ELF-1 (cell line): ENCODE measurements around the gene PNPLA1.
"Not testable (repeated sequence)": the region's sequence is repeated elsewhere in the genome, so short reads cannot be mapped to it uniquely, and the experiment has no call there.

Experiments used
- DNase-seq: peaks from one replicate; pipeline ENCODE4 v3.0.0-alpha.2; 2016; ENCODE audit warnings: low read depth, low spot score

PNPLA1 gene

DNA sequence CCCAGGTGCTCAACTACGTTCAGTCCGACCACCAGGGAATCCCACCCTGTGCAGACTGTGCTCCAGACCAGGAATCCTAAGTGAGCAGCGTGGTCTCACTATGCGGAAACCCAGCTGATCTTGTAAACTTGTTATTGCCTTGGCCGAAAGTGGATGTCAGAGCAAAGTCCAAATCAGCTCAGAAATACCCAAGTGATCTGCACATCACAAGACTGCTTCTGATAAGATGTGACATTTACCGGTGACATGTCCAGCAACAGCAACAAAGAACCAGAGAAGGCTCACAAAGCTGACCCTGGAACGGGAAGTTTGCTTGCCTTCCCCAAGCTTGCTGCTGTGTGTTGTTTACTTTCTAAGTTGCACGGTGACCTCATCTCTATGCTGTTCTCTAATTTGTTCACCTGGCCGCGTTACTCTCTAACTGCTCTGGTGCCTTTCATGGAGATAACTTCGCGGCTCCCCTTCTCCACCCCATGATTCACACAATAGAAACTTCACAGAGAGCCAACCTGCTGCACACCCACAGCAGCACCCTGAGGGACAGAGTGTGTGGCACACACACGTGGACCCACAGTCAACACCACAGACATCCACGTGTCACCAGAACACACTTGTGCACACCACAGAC, 65.1 kb downstream of the PNPLA1 start:
- no peak for DNase-seq

DNA sequence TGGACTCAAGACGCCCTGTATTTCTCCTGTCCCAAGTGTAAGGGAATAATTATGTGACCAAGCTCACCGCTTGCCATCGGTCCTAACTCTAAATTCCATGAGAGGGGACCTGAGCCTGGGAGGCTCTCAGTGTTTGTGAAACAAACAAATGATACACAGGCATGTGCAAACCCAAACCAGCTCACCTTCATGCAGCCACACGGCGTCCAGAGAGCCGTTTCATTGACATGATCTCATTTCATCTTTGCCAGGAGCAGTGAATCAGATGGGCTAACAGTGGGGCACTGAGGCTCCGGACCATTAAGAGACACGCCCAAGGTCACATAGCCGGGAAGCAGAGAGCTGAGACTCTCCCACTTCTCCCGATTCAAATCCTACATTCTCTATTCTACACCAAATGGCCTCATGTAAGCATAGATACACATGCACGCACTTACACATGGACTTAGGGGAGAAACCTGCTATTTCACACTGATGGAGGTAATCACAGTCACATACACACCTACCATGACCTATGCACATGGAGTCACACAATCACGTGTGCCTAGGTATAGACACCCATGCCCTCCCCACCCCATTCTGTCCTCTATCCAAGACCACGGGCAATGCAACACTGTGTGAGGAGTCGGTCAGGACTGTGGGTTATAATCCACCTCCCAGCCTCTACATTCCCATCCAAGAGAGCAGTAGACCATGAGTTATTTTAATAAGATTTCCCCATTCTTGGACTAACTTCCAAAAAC, 65.8 kb downstream of the PNPLA1 start:
- no peak for DNase-seq

DNA sequence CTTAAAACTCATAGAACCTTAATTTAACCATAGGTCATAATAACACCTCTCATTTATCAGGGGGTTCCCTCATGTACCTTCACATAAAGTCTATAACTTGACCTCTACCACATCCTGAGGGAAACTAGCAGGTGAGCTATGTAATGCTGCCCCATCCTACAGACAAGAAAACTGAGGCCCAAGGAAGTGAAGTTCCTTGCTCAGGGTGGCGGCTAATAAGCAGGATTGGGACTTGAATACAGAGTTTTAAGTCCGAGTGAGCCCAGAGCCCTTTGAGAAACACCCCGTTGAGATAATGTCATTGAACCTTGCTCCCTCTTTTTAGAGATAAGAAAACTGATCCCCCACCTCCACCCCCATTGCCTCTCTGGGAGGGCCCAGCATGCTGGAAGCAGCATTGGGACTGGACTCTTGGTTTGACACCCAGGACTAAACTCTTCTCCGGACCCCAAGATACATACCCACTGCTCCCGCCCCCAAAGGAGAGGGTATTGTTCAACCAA, 66.4 kb downstream of the PNPLA1 start:
- DNase-seq, result no peak

DNA sequence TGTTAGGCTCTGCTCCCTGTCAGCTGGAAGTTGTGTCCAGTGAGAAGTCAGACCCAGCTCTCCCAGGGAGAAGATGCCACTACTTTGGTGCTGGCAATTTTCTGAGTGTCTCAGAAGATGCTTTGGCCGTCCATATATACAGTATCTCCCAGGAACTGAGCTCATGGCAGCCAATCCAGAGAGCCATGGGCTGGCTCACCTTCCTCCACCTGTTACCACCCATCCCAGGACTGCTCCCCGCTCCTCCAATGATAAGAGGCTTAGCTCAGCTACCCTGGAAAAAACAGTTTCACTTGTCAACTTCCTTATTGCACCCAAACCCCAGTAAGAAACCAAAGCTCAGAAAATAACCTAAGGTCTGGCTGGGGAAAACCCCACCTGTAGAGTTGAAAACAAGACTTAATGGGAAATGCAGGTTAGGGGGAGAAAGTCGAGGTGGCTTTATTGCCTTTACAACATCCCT, 67.0 kb downstream of the PNPLA1 start, which contains the start of gene BNIP5:
TSS of gene BNIP5 (minus strand) at position 110 of the 463 bp plus-strand sequence. CDS start 6,198 bp downstream, outside the sequence.
- DNase-seq, result no peak

DNA sequence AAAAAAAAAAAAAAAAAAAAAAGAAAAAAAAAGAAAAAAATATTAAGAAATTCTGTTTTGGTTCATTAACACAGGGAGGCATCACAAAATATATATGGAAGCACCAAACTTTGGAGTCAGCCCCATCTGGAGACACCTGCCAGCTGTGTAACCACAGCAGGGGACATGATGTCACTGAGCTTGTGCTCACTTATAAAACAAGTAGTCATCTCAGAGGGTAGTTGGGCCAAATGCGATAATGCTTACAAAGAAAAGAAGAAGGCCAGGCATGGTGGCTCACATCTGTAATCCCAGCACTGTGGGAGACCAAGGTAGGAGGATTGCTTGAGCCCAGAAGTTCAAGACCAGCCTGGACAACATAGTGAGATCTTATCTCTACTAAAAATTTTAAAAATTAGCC, 68.0 kb downstream of the PNPLA1 start:
- no peak for DNase-seq

DNA sequence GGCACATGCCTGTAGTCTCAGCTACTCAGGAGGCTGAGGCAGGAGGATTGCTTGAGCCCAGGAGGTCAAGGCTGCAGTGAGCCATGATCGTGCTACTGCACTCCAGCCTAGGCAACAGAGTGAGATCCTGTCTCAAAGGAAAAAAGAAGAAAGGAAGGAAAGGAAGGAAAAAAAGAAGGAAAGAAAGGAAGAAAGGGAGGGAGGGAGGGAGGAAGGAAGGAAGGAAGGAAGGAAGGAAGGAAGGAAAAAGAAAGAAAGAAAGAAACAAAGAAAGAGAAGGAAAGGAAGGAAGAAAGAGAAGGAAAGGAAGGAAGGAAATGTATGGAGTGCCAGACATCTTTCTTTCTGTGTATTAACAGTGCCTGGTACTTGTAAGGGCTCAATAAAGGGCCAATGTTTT, 68.4 kb downstream of the PNPLA1 start:
- not testable (repeated sequence) for DNase-seq

DNA sequence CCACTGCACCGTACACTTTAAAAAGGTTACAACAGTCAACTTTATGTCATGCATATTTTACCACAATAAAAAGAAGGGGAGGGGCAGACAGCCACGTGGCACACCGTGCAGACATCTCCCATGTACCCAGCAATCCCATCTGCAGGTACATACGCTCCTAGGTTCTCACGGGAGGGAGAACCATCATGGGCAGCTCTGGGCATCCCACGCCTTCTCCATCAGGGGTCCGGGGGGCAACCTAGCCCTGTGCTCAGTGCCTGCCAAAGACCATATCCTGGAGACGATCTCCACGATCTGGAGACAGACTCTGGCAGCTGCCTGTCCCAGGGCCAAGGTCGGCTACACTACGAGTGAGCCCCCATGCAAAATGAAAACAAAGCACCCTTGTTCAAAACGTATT, 69.3 kb downstream of the PNPLA1 start:
- no peak for DNase-seq

DNA sequence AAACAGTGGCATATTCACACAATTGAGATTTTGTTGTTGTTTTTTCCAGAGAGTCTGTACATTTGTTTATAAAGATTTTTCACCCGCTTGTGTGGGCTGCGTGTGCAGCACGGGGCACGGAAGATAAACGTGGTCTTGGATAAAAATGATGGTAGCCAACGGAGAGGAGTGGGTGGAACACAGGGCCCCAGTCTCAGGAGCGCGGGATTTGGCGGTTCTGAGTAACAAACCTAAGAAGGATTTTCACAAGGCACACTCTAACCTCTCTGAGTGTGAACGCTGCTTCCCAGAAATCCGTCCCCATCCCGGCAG, 70.4 kb downstream of the PNPLA1 start:
- DNase-seq, result no peak

DNA sequence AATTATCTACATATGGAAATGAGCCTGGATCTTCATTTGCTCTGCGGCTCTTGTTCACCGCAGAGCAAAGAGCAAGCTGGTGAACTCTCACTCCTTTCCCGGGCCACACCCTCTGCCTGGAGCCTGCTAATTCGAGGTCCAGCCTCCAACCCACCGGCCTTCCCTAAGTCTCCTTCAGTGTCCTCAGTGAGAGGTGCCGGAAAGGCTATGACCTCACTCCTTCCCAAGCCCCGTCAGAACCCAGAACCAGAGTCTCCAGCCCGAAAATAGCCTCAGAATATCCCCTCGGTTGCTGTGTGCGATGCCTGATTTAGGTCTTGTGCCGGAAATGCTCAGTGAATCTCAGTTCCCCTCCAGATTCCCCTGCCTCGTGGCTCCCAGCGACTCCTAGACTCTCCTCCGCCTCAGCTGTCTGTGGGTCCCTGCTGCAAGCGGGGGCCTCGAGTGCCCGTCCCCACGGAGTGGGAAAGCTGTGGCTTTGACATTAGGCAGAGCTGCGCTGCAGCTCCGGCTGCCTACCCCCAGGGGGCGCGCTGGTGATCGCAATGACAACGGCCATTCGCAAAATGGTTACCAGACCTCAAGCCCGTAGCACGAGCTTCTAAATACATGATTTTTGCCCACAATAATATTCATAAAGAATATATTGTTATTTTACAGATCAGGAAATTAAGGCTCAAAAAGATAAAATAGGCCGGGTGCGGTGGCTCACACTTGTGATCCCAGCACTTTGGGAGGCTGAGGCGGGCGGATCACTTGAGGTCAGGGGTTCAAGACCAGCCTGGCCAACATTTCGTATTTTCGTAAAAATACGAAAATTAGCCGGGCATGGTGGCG, 71.0 kb downstream of the PNPLA1 start:
- peak; percentile 91 for DNase-seq

DNA sequence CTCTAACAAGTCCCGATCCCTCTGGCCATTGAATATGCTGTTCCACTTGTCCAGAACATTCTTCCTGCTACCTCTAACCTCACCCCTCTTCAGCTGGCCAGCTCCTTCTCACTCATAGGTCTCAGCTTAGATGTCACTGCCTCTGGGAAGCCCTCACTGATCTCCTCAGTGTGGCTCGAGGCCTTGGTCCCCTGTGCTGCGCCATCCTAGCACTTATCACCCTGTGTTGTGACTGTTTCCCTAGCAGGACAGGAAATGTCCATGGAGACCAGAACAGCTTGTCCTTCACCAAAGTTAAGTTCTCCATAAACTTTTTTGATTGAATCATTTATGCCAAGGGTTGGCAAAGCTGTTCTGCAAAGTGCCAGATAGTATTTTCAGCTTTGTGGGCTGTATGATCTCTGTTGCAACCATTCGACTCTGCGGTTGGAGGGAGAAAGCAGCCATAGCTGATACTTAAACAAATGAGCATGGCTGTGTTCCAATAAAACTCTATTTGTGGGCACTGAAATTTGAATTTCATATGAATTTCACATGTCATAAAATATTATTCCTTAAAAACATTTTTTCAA, 73.3 kb downstream of the PNPLA1 start:
- no peak for DNase-seq

DNA sequence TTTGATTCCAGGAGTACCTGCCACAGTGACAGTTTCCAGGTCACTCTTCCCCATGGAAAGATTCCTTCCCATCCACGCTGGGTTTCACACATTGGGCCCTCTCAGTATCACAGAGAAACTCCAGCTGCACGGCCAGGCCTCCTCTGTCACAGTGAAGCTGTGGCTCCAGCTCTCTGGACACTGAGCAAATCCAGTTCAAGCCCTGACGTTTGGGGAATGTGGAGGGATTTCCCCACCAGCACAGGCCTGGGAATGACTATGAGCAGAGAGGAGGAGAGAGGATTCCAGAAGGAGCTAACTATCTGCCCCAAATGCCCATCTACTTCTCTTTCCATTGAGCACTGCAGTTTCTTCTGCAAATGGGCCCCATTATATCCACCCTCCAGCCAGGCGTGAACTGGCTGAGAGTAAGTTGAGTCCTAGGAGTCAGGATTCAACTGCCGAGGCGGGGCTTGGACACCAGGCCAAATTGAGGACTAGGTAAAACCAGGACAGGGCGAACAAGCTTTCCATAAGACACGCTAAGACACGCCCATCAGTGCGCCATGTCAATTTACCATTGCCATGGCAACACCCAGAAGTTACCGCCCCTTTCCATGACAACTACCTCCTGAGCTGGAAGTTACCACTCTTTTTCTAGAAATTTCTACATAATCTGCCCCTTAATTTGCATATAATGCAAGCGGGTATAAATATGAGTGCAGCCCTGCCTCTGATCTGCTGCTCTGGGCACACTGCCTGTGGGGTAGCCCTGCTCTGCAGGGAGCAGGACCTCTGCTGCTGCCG, 76.0 kb downstream of the PNPLA1 start:
- peak; percentile 71 for DNase-seq

DNA sequence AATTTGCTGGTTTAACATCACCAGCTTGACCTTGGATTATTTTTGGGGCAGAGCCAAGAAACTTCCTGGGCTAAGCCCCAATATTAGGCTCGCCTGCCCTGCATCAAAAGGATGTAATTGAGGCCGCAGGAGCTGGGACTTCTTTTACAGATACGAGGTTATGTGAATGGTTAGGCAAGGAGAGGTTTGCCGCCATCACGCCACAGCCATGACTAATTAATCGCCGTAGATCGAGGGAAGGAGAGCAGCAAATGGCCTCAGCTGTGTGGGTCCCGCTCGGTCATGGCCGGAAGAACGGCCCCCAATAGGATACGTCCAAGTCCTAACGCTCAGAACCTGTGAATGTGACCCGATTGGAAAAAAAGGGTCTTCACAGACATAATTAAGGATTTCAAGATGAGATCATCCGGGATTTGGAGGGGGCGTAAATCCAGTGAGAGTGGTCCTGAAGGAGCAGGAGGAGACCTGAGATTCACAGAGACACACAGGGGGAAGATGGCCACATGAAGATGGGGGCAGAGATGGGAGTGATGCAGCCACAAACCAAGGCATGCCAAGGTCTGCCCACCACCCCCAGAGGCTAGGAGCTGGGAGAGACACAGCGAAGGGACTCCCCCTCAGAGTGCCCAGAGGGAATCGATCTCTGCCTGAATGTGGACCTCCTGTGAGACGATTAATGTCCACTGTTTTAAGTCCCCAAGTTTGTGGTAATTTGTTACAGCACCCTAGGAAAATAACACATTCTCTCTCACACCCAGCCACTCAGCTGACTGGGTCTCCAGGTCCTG, 76.8 kb downstream of the PNPLA1 start:
- DNase-seq, result no peak

DNA sequence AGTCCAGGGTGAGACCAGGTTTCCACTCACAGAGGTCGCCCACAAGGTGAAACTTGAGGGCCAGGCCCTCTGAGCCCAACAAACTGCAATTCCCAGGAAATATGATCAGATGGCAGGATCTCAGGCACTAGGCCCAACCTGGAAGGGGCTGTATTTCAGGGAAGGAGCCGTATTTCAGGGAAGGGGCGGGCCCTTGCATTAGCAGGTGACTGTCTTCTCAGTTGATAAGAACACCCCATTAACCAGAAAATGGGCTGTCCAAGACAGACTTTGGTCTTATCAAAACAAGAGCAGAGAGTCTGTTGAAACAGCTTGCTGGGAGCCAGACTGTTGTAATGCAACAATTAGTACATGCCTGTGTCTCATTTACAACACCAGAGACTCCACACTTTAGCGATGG, 77.8 kb downstream of the PNPLA1 start:
- DNase-seq, result no peak

DNA sequence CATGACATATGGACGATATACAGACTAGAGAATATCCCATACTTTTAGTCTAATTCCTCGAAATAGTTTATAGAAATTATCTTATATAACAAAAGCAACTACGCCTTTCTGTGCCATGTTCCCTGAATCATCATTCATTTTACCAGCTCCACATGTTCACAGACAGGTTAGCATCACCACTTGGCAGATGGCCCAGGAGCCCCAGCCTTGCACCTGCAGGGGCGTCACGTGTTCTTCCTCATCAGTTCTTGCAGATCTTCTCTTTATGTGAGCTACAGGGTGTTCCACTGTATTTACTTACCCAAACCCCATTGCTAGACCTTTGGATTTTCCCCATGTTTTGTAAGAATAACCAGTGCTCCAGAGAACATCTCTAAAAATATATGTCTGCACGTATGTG, 79.4 kb downstream of the PNPLA1 start:
- DNase-seq, result no peak

DNA sequence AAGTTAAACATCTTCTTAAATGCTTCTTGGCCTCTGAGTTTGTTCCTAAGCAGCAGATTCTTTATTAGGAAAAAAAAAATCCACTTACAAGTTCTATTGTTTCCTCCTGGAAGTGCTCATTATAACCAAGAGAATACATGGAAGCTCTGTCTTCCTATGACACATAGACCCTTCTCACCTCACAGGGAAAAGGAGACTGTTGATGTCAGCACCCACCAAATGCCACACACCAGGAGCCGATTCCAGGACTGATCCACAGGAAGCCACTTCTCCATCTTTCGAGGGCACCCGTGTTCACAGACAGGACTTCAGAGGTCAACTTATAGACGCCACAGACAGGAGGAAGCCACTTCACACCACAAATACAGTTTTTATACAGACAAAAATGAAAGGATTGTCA, 80.2 kb downstream of the PNPLA1 start:
- no peak for DNase-seq

DNA sequence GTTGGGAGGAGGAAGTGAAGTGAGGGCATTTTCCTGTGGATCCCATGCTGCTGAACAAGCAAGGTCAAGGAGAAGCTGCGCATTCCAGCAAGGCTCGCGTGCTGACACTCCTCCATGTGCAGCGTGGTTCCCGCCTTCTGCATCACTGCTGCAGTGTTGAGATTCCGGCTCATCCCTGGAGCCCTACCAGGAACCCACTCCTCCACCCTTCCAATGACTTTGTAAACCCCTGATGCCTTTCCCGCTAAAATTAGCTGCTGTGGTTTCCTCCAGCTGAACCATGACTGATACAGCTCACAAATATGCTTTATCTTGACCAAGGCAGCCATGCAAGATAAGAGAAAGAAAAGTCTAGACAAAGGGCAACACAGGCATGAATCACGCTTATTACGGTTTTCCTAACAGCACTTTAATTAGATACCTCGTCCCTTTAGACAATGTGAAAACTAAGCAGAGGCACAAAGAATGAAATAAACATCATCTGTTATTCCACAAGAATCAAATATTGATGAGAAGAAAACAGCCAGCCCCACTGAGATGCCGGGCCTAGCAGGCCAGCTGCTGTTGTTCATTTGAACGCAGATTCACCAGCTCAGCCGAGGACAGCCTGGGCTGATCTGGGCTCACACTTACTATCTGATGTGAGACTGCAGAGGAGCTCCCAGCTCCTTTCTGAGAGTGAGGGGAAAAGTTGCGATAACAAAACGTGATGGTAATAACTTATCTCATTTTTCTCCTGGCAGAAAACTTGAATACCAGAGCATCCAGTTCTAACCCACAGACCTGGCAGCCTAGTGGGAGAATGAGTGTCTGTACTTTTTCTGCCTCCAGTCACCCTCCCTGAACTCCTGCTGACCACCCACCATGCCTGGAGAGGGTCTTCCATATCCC, 81.1 kb downstream of the PNPLA1 start:
- peak; percentile 15 for DNase-seq

DNA sequence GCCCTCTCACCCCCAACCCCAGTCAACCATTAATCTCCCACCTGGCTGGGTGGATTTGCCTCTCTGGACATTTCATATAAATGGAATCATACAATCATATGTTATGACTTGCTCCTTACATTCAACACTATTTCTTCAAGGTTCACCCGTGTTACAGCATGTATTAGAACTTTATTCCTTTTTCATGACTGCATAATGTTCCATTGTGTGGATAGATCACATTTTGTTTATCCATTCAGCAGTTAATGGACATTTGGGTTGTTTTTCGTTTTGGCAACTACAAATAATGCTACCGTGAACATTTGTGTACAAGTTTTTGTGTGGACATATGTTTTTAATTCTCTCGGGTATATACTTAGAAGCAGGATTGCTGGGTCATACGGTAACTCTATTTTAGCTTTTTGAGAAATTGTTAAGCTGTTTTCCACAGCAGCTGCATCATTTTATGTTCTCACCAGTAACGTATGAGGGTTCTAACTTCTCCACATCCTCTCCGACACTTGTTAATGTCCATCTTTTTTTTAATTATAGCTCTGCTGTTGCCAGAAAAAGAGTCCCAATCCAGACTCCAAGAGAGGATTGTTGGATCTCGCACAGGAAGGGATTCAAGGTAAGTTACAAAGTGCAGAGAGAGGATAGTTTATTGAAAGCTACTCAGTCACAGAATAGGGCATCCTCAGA, 82.8 kb downstream of the PNPLA1 start:
- no peak for DNase-seq

DNA sequence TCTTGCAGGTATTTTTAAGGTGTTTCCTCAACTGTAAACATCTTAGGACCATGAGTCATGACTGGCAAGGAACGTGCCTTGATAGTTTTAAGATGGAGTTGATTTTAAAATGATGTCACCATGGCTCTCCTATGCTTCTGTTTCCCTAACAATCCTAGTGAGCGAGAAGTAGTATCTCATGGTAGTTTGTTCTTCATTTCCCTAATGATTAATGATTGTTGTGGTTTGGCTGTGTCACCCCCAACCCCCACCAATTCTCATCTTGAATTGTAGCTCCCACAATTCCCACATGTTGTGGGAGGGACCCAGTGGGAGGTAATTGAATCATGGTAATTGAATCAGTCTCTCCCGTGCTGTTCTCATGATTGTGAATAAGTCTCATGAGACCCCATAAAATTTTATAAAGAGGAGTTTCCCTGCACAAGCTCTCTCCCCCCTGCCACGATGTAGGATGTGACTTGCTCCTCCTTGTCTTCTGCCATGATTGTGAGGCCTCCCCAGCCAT, 83.6 kb downstream of the PNPLA1 start:
- DNase-seq, result no peak

DNA sequence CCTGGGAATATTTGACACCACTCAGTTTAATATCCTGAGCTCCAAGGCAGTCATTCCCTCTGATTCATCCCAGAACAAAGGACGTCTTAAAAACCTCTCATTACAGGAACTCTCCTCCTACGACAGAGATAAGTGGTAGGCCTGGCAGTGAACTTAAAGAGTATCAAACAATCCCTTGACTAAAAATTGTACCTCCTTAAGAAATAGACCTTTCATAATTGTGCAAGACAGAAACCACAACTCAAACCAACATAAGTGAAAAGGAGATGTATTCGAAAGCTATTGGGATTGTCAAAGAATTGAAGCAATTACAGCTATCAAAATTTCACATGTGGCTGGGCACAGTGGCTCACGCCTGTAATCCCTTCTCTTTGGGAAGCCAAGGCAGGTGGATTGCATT, 86.0 kb downstream of the PNPLA1 start:
- no peak for DNase-seq
